ENCODE data around the gene MYH9. TPM values are rescaled to one million over a fixed set of nuclear protein-coding genes. Genes with fewer than 3 reads are reported as not detected.

Gene MYH9
- total RNA-seq, 2 donors from 2014 or later, result 831 to 938 TPM

DNA sequence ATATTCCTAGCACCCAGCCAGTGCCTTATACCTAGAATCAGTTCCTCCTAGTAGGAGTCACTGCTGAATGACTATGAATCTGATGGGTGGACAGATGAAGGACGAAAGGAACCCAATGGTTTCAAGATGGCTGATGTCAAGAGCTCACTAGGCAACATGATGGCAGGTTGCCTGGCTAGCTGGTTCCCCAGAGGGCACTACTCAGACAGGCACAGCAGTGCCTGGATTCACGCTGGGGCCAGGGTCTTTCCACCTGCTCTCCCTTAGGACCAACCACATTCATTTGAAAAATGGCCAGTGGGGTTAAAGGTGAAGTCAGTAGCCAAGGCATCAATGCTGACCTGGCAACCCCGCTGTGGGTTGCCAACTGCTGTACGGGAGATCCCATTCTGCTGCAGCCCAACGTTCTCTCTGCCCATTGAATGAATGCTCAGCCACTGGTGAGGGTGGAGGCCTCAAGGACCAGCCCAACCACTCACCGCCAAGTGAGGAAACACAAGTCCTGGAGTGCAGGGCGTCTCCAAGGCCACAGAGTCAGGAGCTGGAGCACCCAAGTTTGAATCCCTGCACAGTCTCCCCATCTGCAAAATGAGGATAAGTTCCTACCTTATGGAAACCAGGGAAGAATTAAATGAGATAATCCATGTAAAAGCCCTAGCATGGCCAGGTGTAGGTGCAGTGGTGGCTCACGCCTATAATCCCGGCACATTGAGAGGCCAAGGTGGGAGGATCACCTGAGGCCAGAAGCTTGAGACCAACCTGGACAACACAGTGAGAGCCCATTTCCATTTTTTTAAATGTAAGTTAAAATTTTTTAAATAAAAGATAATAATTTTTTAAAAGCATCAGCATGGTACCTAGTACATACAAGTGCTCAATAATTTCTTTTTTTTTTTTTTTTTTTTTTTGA lies 12.4 kb downstream of the MYH9 start:
- DNase-seq (ENCODE audit: low spot score), result no peak
- intact Hi-C loops (cut with DNase I), result no loop called here

DNA sequence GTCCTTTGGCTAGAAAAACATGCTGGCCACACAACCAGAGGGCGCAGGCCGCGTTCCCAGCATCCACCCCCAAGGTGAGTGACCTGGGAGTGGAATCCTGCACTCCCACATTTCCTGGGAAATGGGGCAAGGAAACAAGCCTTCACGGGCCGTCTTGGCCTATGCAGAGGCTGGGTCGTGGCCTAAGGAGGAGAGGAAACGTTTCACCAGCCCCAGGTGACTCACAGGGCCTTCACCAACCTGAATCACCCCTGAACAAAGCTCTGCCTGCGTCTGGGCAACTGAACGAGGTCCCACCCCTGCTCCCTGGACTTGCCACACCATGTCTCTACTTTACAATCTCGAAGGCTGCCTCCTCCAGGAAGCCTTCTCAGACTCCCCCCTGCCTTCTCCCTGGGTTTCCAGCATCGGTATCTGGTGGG lies 13.2 kb downstream of the MYH9 start:
- DNase-seq (ENCODE audit: low spot score), result peak; percentile 82
- intact Hi-C loops (cut with DNase I), result no loop called here

DNA sequence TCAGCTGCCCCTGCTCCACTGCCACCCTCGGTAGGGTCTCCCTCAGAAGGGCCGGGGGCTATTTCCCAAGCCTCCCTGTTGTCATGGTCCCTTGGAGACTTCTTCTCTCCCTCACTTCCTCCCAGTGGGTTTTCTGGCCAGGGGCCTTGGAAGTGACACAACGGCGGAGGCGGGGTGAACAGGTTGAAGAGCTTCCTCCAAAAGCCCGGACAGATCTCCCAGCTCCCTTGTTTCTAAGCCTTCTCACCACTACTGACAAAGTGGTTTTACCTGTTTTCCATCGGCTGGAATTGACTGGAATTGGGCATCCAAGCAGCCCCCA lies 14.5 kb downstream of the MYH9 start:
- DNase-seq (ENCODE audit: low spot score), result peak; percentile 88
- intact Hi-C loops (cut with DNase I), result no loop called here

DNA sequence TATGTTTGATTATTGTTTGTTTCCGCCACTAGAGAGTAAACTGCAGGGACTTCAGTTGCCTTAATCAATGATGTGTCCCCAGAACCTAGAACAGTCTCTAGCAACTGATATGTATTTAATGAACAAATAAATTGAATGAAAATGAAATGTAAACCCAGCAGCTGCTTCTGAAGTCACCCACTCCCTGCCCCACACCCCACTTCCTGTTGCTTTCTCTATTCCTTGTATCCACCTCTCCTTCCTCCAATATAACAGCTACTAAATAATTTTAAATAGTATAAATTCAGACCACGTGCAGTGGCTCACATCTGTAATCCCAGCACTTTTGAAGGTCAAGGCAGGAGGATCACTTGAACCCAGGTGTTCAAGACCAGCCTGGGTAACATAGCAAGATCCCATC lies 15.8 kb downstream of the MYH9 start:
- intact Hi-C loops (cut with DNase I), result no loop called here
- no peak for DNase-seq (ENCODE audit: low spot score)

DNA sequence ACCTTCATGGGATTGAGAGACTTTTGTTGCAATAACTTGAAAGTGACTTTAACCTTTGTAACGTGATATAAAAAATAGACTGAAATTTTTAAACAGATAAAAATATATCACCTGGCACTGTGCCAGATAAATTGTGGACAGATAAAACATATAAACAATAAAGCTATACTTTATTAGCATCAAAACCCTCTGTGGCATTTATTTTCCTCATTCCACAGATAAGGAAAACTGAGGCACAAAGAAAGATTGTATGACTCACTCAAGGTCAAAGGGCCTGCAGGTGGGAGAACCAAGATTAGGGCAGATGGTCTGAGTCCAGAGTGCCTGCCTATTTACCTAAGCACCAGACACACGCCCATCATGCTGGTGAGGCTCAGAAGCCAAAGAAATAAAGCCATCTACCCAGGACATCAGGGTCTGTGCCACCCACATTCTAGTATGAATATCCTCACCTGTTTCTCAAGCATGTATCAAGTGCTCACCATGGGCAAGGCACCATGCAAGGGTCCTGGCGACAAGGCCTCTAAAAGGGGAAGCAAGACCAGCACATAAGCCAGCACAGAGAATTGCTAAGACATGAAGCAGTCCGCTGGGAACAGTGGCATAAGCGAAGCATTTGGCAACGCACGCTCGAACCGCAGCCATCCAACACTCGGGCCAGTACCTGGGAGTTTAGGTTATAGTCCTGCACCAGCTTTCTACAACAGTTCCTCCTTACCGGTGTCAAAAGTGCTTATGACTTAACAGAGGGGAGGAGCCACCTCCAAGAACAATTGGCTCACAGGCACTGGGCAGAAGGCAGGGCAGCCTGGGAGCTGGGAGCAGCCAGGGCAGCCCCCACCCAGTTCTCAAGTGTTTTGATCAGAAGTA lies 17.6 kb downstream of the MYH9 start:
- peak; percentile 86 for DNase-seq (ENCODE audit: low spot score)
- intact Hi-C loops (cut with DNase I), result loop anchor here (5.0 to 10.0 kb wide), 3 partner anchors 38 to 95 kb away; no protein-coding TSS in a partner anchor

DNA sequence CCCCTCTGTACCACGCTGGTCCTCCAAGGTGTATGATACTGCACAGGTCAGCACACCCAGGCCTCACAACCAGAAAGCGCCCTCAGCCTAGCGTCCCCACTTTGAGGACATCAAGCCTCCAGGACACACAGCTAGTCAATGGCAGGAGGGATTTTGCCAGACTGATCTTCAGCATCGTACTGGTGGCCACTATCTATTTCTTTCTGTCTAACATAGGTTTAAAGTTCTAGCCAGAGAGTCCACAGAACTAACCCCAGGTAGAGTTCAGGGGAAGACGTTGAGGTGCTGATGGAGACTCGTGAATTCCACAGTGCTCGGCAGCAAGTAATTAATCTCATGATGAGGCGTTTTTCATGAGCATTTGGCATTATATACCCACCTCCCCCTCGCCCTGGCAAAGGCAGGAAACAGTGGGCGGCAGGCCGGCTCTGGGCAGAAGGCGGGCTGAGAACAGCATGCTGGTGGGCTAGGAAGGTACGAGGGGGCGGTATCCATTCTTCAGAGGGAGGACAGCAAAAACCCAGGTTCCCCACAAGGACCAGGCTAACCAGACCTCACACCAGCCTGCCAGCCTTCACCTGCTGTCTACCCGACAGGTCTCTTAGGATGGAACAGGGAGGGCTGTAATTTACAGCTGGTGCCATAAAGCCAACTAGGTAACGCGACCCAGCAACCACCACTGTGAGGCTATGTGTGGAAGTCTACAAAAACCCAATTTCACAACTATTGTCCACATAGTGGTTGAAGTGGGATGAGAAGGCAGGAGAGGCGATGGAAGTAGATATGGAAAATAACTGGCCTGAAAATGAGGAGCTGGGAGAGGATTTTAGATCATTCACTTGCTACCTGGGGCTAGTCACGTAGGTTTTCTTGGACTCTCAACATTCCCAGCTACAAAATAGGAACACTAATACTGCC lies 18.5 kb downstream of the MYH9 start:
- intact Hi-C loops (cut with DNase I), result loop anchor here (5.0 to 10.0 kb wide), 3 partner anchors 37 to 96 kb away; no protein-coding TSS in a partner anchor
- DNase-seq (ENCODE audit: low spot score), result no peak

DNA sequence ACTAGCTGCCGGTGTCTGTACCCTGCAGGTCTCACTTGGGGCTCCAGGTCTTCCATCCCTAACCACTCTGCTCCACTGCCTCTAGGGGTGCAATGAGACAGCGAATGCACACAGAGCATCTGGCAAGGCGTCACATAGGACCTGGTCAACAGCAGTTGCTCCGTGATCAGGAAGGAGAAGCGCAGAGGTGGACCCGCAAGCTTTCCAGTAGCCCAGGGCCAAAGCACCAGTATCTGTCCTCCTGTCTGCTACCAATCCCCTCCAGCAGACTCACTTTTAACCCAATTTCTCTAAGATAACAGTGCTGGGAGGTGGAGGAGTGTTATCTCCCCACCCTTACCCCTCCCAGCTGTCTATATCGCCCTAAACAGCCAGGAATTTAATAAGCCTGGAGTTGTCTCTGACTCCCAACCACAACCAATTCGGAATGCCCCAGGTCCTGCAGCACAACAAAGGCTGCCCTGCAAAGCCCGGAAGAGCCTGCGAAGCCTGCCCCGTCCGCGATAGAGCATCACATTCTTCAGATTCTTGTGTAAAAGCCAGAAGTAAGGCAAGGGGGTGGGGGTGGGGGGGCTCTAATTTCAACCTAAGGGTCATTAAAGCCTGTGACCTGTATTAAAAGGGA lies 19.3 kb downstream of the MYH9 start:
- intact Hi-C loops (cut with DNase I), result loop anchor here (5.0 to 10.0 kb wide), 3 partner anchors 36 to 96 kb away; no protein-coding TSS in a partner anchor

DNA sequence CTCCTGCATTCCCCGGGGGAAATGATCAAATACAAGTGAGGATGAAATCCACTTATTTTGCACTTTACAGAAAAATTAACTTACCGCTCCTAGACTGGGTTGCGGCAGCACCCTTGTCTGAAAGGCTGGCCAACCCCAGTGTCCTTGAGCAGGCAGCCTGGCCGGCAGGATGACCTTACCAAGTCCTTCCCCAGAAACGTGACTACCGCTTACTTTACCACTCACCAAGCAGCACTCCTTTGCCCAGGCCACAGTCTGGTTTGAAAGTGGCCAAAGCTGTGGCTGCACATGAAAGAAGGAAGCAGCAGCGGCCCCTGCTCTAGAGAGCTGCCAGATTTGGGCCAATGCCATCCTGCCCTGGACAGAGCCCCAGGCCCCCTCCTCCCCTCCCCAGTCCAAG lies 20.3 kb downstream of the MYH9 start:
- intact Hi-C loops (cut with DNase I), result loop anchor here (5.0 to 10.0 kb wide), 3 partner anchors 35 to 97 kb away; no protein-coding TSS in a partner anchor

More for the DNA sequence above, 19.3 kb downstream of the MYH9 start:
- no peak for DNase-seq (ENCODE audit: low spot score)

DNA sequence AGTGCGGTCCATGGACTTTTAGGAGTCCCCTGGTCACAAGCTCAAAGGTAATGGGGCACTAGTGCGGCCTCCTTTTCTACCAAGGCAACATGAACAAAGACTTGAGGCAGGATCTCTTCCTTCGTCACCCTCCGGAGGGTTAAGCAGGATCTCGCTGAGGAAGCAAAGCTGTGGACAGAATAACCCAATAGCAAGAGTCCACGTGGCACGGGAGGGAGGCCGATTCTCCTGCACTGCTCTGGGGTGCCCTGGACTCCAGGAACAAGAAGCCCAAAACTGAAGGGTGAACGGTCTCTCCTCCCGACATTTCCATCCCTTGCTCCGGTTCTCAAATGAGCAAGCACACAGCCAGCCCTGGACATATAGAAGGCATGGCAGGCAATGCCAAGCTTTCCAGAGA lies 20.7 kb downstream of the MYH9 start:
- intact Hi-C loops (cut with DNase I), result loop anchor here (5.0 to 10.0 kb wide), 3 partner anchors 35 to 98 kb away; no protein-coding TSS in a partner anchor

More for the DNA sequence above, 20.3 kb downstream of the MYH9 start:
- DNase-seq (ENCODE audit: low spot score), result no peak

DNA sequence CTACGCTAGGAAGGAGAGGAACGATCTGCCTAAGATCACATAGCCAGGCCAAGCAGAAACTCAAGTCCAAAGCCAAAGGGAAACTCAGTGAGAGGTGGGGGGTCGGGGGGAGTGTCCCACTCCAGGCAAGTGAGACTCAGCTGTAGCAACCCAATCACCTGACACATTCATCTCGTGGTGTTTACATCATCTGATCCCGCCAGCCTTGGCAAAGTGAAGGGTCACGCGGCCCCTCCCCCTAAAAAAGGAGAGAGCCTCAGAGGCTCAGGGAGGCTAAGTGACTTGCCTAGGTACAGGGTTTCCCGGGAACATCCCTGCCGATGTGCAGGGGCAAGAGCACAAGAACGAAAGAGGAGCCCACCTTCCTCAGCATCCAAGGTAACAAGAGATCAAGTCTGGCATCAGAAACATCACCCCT lies 21.5 kb downstream of the MYH9 start:
- intact Hi-C loops (cut with DNase I), result loop anchor here (5.0 to 10.0 kb wide), 3 partner anchors 34 to 99 kb away; no protein-coding TSS in a partner anchor

More for the DNA sequence above, 20.7 kb downstream of the MYH9 start:
- no peak for DNase-seq (ENCODE audit: low spot score)

DNA sequence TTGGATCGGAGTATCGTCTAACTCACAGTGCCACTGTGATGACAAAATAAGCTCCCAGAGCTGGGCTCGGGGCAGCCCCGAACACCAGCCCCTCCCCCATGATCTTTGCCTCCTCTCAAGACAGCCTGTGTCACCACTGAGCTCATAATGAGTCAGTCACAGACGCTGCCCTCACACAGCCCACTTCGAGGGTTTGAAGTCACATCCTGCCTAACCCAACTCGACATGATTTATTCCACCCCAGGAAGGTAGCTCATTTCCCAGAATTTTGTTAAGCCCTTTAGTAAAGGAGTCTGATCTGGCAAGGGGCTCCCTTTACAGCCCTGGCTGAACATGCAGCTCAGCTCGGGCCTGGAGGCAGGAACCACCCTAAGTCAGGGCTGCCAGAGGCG lies 22.8 kb downstream of the MYH9 start:
- DNase-seq (ENCODE audit: low spot score), result peak; percentile 93
- intact Hi-C loops (cut with DNase I), result loop anchor here (5.0 to 10.0 kb wide), 3 partner anchors 33 to 100 kb away; no protein-coding TSS in a partner anchor

More for the DNA sequence above, 21.5 kb downstream of the MYH9 start:
- DNase-seq (ENCODE audit: low spot score), result no peak

DNA sequence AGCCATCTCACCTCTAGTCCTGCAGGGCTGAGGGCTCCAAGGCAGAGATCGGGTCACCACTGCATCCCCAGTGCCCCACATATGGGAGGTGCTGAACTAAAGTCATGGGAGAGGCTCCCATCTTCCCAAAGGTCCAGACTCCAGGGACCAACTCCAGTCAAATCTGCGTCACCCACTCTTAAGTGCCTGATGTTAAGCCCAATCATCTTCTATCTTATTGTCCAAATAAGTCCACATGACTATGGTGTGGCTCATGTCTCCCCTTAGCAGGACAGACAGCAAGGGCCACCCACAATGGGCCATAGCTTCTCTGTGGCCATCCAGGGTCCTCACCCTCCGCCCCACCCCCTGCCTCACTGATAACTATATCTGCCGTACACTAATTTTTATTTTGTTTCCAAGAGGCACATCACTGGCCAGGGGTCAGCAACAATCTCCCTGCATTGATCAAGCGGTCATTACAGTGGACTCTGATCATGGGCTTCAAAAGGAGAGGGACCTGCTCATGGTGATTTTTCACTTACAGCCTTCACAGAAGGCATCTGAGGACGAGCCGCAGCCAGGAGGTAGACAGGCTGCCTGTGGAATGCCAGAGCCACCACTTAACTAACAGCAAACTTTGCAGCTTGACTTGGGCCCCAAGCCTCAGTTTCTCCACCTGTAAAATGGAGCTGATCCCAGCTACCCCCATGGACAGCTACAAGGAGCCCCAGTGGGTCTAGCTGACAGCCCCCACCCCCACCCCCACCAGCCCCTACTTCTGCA lies 23.3 kb downstream of the MYH9 start:
- intact Hi-C loops (cut with DNase I), result loop anchor here (5.0 to 10.0 kb wide), 3 partner anchors 32 to 100 kb away; no protein-coding TSS in a partner anchor
- DNase-seq (ENCODE audit: low spot score), result no peak

DNA sequence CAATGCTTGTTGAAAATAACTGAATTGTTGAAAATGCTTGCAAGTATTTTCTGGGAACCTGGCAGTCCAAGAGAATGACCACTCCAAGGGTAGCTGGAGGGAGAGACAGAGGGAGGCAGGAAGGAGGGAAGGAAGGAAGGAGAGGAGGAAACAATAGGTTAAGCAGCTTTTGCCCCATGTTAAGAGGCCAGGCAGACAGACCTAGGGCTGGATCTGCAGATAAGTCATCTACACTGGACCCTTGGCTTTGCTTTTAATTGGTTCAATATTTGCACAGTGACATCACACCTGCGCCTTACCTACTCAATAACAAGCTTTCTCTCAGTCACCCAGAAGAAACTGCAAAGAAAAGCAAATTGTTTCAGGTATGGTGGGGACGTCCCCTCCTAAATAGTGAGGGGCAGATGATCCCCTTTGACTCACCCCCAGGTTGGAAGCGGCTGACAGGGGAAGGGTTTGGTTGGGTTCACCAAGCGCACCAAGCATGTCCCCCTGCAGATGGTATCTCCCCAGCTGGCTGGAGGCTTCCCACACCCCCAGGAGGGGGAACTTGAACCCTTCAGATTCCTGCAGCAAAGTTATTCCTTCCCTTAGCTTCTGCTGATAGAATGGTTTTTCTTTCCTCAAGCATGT lies 24.3 kb downstream of the MYH9 start:
- no peak for DNase-seq (ENCODE audit: low spot score)
- intact Hi-C loops (cut with DNase I), result loop anchor here (10.0 kb wide), 2 partner anchors 49 to 101 kb away; no protein-coding TSS in a partner anchor

DNA sequence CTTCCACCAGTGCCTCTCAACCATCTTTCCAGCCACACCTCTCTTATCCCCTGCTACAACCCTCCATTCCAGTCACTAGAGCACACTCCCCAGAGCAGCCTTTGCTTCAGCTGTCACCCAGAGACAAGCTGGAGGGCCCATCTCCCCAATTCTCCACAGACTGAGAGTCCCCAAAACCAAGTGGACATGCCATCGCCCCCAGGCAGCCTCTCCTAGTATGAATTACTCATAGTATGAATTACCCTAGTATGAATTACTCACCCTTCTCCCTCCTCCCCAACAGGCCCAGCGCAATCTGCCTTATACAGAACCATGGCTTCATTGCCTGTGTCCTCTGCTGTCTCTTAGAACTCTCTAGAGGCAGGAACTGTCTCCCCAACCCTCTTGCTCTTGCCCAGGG lies 24.8 kb downstream of the MYH9 start:
- intact Hi-C loops (cut with DNase I), result loop anchor here (10.0 kb wide), 2 partner anchors 48 to 102 kb away; no protein-coding TSS in a partner anchor
- DNase-seq (ENCODE audit: low spot score), result no peak

DNA sequence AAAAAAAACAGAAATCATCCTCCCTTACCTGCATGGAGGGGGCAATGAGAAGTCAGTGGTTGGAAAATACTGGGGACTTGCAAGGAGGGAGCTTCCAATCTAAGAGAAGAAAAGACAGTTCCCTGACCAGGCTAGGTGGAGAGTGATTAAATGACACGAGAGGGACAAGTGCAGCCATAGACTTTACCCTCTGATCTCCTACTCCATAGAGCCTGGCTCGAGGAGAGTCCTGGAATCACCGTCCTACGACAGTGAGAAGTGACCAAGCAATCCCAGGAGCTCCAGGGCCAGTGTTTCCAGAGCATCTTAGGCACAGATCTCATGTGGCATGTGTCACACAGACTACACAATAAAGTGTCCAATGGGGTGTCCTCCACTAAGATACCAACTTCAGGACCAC lies 25.7 kb downstream of the MYH9 start:
- no peak for DNase-seq (ENCODE audit: low spot score)
- intact Hi-C loops (cut with DNase I), result loop anchor here (10.0 kb wide), 2 partner anchors 47 to 103 kb away; no protein-coding TSS in a partner anchor

DNA sequence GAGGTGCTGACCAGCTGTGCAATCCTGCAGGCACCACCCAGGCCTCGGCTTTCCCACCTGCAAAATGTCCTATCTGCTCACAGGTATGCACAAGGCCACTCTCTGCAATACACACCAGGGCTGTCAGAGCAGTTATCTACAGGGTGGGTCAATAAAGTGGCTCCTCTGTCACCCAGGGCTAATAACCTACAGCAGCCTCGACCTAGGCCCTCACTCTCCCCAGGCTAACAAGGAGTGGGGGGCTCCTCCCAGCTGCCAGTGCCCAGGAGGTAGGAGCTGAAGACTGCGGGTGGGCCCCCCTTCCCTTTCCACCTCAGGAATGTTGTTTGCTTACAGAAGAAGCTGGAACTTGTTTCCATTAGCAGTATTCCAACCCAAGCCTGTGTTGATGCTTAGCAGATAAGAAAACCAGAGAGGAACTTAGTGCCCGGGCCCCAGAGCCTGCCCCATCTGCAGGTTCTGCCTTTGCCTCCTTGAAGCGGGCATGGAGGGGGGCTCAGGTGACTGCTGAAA lies 26.8 kb downstream of the MYH9 start:
- DNase-seq (ENCODE audit: low spot score), result no peak
- intact Hi-C loops (cut with DNase I), result loop anchor here (10.0 kb wide), 2 partner anchors 46 to 104 kb away; no protein-coding TSS in a partner anchor

Measured in posterior vena cava (tissue), 2 donors.